GM23248 (cell line): ENCODE data around the gene ZNF469.

Source experiments
- EZH2 ChIP-seq: fragments of 200-600 bp; sonication (generic); IDR thresholded peaks from 2 replicates; pipeline ENCODE4 v1.6.1; 2018; ENCODE audit warnings: antibody characterized with exemption, mild to moderate bottlenecking; ENCODE audit not compliant: insufficient read depth, poor library complexity, severe bottlenecking
- EZH2phosphoT487 ChIP-seq: fragments of 200-600 bp; sonication (generic); IDR thresholded peaks from 2 replicates; pipeline ENCODE4 v1.6.1; 2018; ENCODE audit warnings: antibody characterized with exemption, moderate library complexity, mild to moderate bottlenecking, low read depth; ENCODE audit not compliant: insufficient read depth

- no peak for TF ChIP-seq EZH2
- TF ChIP-seq EZH2phosphoT487: no peak
Measured at GRCh38 chr16:88342491-88342890, 40.3 kb upstream of the ZNF469 start.
